Breast epithelium (tissue), 4 donors: Measurements from ENCODE around the gene HS3ST3A1. TPM values are rescaled to one million over a fixed set of nuclear protein-coding genes. Genes with fewer than 3 reads are reported as not detected.

Experiments used
- DNase-seq, 2 donors: peaks; one replicate each; pipeline ENCODE4 v3.0.0-alpha.2; 2019; ENCODE audit warnings: low spot score in 2 of 2
- H3K27ac ChIP-seq, 2 donors: fragments of 200-600 bp; sonication (generic) in 1 of 2; one replicate each; pipeline ENCODE4 v1.5.1; 2016 to 2019; ENCODE audit warnings: mild to moderate bottlenecking in 1 of 2
- H3K27me3 ChIP-seq, 2 donors: fragments of 200-600 bp; sonication (generic) in 1 of 2; one replicate each; pipeline versions ENCODE4 v1.5.1 to v1.6.0; 2017 to 2019; ENCODE audit warnings: control low read depth in 1 of 2, mild to moderate bottlenecking in 1 of 2
- H3K36me3 ChIP-seq: fragments of 200-600 bp; one replicate; pipeline ENCODE4 v1.5.1; 2019
- H3K4me1 ChIP-seq, 2 donors: fragments of 200-600 bp; sonication (generic); one replicate each; pipeline ENCODE4 v1.5.1; 2016 to 2019; ENCODE audit warnings: control low read depth in 1 of 2
- H3K4me3 ChIP-seq, 3 donors: fragments of 200-600 bp; sonication (generic); 1 replicate in 2 of 3; 2 replicates in 1 of 3; pipeline ENCODE4 v1.5.1; 2016 to 2019; ENCODE audit warnings: mild to moderate bottlenecking in 3 of 3, moderate library complexity in 2 of 3
- H3K9me3 ChIP-seq, 2 donors: fragments of 200-600 bp; sonication (generic) in 1 of 2; one replicate each; pipeline ENCODE4 v1.5.1; 2016 to 2019; ENCODE audit warnings: control low read depth in 1 of 2
- CTCF ChIP-seq, 3 donors: fragments of 450-650 bp; IDR thresholded peaks; one replicate each; pipeline ENCODE4 v1.5.1; 2016 to 2017; ENCODE audit warnings: antibody characterized with exemption in 3 of 3, mild to moderate bottlenecking in 3 of 3, moderate library complexity in 3 of 3
- POLR2A ChIP-seq: fragments of 450-650 bp; IDR thresholded peaks from one replicate; pipeline ENCODE4 v1.6.1; 2016; ENCODE audit warnings: antibody characterized with exemption, mild to moderate bottlenecking, moderate library complexity
- POLR2AphosphoS5 ChIP-seq, 3 donors: sonication (generic); formaldehyde crosslinking; IDR thresholded peaks; one replicate each; pipeline ENCODE4 v1.6.1; 2017; ENCODE audit warnings: antibody characterized with exemption in 3 of 3
- intact Hi-C: fragments of 100-400 bp; cut with DNase I; formaldehyde crosslinking; loops from one replicate; pipeline ENCODE4 v1.15.1; 2023; ENCODE audit warnings: low total_unique reads
- total RNA-seq, 3 donors: library from RNA; depleted of rRNA; stranded (reverse); fragments of >200 nt; gene quantifications; one replicate each; pipeline ENCODE4 v1.1.0, GENCODE V29; 2016

HS3ST3A1 gene
- total RNA-seq, 3 donors from 2014 or later, result 0.66 to 1.4 (median 1.0) TPM

DNA sequence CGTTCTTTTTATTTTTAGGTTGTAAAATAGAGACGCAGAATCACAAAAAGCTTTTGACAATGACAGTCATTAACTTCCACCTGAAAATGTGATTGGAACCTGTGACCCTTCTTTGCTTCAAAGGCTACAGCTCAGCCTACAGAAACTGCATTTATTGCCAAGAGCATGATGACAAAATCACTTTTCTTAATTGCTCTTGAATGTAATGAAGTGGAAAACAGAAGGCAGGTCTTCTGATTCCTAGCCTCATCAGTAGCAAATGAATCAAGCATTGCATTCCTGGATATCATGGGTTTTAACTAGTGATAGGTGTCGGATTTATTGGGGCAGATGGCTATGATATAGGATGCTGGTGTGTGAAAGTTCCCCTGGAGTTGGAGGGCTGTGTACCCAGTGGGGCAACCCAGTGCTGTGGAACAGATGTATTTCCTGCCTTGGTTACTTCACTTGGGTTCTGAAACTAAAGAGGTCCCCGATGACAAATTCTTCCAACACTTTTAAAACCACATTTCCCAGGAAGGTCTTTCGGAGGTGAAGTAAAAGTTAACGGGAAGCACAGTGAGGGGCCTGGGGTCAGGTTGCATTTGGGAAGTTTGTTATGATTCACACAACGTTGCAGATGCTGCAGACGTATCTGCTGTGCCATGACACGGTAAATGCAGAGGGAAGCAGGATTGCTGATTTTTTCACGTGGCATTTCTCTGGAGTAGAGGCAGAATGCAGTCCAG lies 127.5 kb downstream of the HS3ST3A1 start:
- Histone ChIP-seq H3K4me3 (no peak overlapping the region), H3K36me3 (no peaks in the 10 kb centered on the region), H3K27me3 (no peaks in the 10 kb centered on the region), H3K9me3 (no peaks in the 10 kb centered on the region), H3K4me1 (no peaks in the 10 kb centered on the region), H3K27ac (no peak overlapping the region)
- TF ChIP-seq POLR2A (no peak), CTCF (IDR thresholded peaks at IDR 0.05) (no peak), POLR2AphosphoS5 (IDR thresholded peaks at IDR 0.05) (no peak)
- intact Hi-C loops, result no loop called here
- DNase-seq, result no peak

- no peaks in the 10 kb centered on the region for H3K27me3 ChIP-seq
- no peak overlapping the region for H3K4me3 ChIP-seq
- TF ChIP-seq POLR2AphosphoS5 (IDR thresholded peaks at IDR 0.05), result no peak
- TF ChIP-seq POLR2A, result no peak
- TF ChIP-seq CTCF (IDR thresholded peaks at IDR 0.05), result no peak
- no peaks in the 10 kb centered on the region for H3K36me3 ChIP-seq
- no peak overlapping the region for H3K27ac ChIP-seq
- no peak for DNase-seq
- intact Hi-C loops, result no loop called here
- H3K9me3 ChIP-seq, result no peaks in the 10 kb centered on the region
- H3K4me1 ChIP-seq, result no peaks in the 10 kb centered on the region
These were observed 136.1 kb downstream of the HS3ST3A1 start for GRCh38 chr17:13465678-13466077.

DNA sequence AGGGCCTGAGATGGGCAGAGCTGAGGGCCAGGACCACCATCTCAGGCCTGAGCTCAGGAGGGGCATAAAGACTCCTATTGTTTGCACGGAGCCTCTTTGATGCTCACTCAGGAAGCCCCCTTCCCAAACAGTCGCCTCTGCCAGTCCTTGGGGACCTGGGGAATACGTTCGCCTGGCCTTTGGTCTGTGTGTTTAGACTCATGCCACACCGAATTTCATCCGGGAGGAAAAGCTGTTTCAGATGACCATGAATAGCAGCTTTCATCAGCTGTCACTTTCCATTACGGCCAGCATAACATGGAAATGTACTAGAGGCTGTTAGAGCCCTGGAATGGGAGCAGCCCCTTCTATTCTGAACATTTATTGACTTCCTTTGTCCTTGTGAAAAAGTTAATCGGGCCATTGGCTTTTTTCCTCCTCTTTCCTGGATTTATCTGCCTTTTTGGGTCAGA lies 139.0 kb downstream of the HS3ST3A1 start:
- intact Hi-C loops, result no loop called here
- no peaks in the 10 kb centered on the region for H3K9me3 ChIP-seq
- no peaks in the 10 kb centered on the region for H3K36me3 ChIP-seq
- H3K4me3 ChIP-seq, result no peak overlapping the region
- H3K27me3 ChIP-seq, result no peaks in the 10 kb centered on the region
- no peak overlapping the region for H3K27ac ChIP-seq
- no peaks in the 10 kb centered on the region for H3K4me1 ChIP-seq
- no peak for TF ChIP-seq POLR2A
- no peak for TF ChIP-seq POLR2AphosphoS5 (IDR thresholded peaks at IDR 0.05)
- TF ChIP-seq CTCF (IDR thresholded peaks at IDR 0.05), result no peak
- DNase-seq, result no peak

DNA sequence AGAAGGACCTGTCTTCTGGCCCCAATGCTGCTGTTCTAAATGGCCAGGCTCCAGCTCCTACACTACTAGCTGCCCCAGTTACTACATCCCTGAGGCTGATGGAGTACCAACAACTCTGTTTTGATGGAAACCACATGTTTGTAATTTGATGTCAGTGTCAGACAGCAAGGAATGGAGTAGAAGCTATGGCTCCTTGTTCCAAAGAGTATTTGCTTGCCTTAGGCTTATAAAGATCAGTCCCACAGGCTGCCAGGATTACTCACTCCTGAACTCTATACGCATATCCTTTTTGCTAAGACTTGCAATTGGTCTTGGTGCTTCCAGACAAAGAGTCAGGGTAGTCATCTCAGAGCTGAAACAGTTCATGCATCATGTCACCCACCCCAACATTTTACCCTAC lies 139.6 kb downstream of the HS3ST3A1 start:
- no peak for DNase-seq
- H3K9me3 ChIP-seq, result no peaks in the 10 kb centered on the region
- no peak overlapping the region for H3K27ac ChIP-seq
- no peak overlapping the region for H3K4me3 ChIP-seq
- no peaks in the 10 kb centered on the region for H3K4me1 ChIP-seq
- TF ChIP-seq POLR2AphosphoS5 (IDR thresholded peaks at IDR 0.05) (no peak), POLR2A (no peak), CTCF (IDR thresholded peaks at IDR 0.05) (no peak)
- intact Hi-C loops, result no loop called here
- no peaks in the 10 kb centered on the region for H3K27me3 ChIP-seq
- H3K36me3 ChIP-seq, result no peaks in the 10 kb centered on the region

DNA sequence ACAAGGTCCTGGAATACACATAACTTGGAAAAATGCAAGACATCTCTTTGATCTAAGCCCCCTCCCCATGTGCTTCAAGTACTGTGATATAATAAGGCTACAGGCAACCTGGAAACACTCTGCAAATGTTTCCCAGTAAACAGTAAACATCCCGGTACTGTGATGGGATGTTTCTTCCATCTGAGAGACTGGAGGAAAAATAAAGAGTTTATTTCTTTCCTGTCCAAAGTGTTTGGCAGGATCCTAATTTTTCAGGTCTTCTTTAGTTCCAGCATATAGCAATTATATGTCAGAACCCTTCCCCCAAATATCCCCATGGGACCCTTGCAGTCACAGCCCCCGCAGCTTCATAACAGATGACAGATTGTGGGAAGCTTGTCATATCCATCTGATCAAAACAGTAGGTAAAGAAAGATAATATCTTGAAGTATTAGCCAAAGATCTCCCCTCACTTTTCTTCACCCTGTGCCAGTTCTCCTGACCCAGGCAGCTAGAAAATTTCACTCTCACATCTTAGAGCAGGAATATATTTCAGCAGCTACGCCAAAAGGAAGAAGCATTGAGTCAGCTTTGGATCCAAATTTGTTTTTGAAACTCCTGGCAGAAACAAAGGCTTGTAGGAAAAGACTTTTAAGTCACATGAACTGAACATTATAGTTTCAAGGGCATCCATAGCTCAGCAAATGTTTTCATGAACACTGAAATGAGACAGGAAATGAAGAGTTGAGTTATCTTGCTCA lies 141.3 kb downstream of the HS3ST3A1 start:
- Histone ChIP-seq H3K4me3 (no peak overlapping the region), H3K27ac (no peak overlapping the region), H3K27me3 (no peaks in the 10 kb centered on the region), H3K4me1 (no peaks in the 10 kb centered on the region), H3K36me3 (no peaks in the 10 kb centered on the region), H3K9me3 (no peaks in the 10 kb centered on the region)
- intact Hi-C loops, result no loop called here
- no peak for DNase-seq
- TF ChIP-seq POLR2A (no peak), CTCF (IDR thresholded peaks at IDR 0.05) (no peak), POLR2AphosphoS5 (IDR thresholded peaks at IDR 0.05) (no peak)
